ENCODE results near the gene LRRC42.
"Not testable (repeated sequence)": the region's sequence is repeated elsewhere in the genome, so short reads cannot be mapped to it uniquely, and the experiment has no call there.

The LRRC42 gene

DNA sequence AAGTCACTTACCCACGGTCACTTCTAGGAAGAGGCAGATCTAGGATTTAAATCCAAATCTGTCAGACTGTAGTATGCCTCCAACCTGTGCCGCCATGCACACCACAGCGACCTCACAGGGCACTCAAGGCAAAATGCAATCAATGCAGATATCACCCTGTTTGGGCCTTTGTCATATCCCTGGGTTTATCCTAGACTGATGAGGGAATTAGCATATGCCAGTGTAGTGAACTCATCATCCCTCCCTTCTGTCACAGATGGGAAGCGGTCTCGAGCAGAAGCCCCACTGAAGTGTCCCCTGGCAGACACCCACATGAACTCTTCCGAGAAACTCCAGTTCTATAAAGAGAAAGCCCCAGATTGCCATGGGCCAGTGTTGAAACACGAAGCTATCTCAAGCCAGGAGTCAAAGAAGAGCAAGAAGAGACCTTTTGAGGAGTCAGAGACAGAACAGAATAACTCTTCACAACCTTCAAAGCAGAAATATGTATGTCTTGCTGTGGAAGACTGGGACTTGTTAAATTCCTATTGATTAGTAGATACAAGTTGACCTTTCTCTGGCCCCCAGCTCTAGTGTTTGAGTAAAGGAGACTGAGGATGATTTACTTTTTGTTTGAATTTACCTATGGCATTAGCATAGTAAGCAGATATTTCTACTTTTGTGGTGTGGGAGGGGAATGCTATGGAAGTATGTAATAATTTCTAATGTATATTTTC, 21.4 kb downstream of the LRRC42 start:
- no peak for DNase-seq (ENCODE audit: low read depth in 2 of 2)

DNA sequence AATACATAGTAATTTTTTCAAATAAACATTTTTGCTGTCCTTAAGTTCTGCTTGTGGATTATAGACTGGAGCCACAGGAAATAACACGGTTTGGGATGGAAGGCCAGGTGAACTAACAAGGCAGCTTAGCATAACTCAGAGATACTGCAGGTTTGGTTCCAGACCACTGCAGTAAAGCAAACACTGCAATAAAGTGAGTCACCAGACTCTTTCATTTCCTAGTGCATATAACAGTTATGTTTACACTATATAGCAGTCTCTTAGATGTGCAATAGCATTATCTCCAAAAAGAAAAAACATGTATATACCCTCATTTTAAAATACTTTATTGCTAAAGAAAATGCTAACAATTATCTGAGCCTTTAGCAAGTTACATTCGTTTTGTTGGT, 22.0 kb downstream of the LRRC42 start:
- no peak for DNase-seq (ENCODE audit: low read depth in 2 of 2)

DNA sequence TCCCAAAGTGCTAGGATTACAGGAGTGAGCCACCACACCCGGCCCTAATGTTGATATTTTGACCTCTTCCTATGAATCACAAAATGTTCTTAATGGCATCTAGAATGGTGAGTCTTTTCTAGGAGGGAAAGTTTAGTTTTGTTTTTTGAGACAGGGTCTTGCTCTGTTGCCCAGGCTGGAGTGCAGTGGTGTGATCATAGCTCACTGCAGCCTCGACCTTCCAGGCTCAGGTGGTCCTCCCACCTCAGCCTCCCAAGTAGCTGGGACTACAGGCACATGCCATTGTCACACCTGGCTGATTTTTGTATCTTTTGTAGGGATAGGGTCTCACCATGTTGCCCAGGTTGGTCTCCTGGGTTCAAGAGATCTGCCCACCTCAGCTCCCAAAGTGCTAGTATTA, 23.2 kb downstream of the LRRC42 start:
- not testable (repeated sequence) for DNase-seq (ENCODE audit: low read depth in 2 of 2)

DNA sequence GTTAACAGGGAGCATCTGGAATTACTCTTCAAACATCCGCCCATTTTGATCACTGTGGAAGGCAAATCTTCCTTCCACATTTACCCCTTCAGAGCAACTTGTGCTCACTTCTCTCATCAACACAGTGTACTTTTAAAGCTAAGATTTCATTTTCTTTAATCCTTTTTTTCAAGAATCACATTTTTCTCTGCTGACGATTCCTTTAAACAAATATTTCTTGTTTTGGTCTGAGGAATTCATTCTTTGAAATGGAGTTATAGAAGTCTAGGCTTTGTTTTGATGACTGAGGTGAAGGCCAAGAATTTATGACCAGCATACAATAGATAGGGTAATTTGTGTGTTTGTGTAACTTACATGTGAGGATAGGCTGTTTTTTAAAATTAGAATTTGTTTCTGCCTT, 25.6 kb downstream of the LRRC42 start:
- no peak for DNase-seq (ENCODE audit: low read depth in 2 of 2)

DNA sequence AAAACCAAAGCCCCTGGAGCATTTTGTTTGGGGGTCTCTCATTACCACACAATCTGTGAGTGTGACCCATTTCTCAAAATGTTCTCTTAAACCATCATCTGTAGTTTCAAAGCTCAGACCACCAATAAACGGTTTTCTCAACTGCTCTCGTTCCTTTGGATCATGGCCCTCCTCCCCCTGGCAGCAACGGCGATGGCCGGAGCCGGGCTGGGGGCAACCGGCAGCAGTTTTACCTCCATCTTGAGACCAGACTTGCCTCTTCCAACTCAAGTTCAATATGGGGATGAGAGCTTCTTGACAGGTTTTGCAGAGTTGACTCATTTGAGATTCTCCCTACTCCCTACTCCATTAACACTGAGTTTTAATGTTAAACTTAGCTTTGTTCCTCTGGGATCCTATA, 29.7 kb downstream of the LRRC42 start:
- no peak for DNase-seq (ENCODE audit: low read depth in 2 of 2)

DNA sequence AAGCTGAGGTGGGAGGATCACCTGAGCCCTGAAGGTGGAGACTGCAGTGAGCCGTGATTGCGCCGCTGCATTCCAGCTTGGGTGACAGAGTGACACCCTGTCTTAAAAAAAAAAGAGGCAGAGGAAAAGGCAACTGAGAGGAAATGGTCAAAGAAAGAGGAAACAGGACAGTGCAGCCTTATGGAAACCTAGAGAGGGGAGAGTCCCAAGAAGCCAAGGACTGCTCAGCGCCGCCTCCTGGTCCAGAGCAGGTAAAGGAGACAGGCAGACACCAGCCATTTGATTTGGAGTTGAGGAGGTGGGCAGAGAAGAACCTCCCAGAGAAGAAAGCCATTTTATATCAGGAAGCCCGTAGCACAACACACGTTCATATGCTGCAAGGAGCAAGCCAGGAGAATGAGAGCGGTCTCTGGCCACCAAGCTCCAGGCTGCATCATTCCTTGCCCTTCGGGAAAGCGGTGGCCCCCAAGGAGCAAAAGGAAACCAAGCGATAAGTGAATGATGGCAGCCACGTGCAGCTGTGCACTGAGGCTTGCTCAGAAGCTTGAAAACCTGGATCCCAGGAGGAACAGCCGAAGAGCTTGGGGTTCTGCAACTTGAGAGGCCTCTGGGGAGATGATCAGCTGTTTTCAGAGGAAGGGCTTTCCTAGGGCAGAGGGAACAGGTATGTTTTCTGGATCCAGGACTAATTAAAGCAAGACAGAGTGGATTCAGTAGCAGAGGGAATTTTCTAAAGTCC, 33.7 kb downstream of the LRRC42 start:
- no peak for DNase-seq (ENCODE audit: low read depth in 2 of 2)

DNA sequence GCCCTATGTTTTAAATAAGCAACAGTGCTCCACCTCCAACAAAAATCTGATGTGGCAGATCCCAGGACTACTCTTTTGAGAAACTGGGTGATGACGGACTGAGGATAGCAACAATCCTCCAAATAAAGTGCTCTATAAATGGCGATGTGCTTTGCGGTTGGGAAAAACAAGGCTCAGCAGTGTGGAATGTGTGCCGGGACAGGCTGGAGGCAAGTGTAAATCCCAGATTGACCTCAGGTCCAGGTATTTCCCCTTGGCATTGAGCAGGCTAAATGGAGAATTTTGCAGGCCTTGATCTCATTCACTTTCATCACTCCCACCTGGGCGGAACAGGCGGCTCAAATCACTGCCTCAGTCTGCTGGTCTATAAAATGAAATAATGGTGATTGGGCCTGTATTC, 35.1 kb downstream of the LRRC42 start:
- no peak for DNase-seq (ENCODE audit: low read depth in 2 of 2)

DNA sequence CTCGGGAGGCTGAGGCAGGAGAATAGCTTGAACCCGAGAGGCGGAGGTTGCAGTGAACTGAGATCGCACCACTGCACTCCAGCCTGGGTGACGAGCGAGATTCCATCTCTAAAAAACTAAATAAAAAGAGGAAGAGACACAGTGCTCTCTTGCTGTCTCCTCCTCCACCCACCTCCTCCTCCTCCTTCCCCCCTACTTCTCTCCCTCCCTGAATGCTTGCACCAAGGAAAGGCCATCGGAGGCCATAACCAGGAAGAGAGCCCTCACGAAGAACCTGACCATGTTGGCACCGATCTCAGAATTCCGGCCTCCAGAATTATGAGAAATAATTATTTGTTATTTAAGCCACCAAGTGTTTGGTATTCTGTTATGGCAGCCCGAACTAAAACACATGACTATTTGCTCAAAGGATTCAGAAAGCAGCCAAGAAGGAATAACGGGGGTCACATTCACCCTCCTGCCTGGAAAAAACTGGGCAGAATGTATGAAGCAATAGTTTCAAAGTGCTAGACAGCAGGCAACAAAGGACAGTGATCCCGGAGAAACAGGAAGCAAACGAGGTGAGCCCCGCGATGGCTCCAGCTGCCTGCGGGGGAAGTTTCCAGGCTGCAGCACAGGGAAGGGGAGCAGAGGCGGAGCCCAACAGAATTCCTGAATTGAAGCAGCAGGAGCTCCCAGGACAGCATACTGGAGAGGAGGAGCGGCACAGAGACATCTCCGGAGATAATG, 36.0 kb downstream of the LRRC42 start:
- DNase-seq (ENCODE audit: low read depth in 2 of 2): no peak

DNA sequence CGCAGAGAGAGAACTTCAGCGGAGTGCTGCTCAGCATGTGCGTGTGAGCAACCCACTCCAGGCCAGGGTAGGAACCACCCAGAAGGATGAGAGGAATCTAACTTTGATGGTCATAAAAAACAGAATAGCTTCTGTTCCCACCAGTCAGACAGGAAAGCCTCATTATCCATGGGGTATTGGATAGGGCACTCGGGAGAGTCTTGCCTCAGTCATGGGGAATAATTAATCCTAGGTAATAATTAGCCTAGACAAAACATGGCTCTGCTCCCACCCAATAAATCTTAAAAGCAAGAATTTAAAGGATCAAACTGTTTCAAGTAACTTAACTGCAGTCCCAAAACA, 36.6 kb downstream of the LRRC42 start:
- DNase-seq (ENCODE audit: low read depth in 2 of 2): no peak

DNA sequence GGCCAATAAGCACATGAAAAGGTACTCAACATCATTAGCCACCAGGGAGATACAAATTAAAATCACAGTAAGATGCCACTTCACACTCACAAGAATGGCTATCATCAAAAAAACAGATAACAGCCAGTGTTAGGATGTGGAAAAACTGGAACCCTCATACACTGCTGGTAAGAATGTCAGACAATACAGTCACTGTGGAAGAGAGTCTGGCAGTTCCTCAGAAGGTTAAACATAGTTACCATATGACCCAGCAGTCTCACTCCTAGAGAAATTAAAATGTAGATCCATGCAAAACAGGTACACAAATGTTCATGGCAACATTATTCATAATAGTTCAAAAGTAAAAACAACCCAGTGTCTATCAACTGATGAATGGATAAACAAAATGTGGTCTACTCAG, 38.6 kb downstream of the LRRC42 start:
- DNase-seq (ENCODE audit: low read depth in 2 of 2): no peak

DNA sequence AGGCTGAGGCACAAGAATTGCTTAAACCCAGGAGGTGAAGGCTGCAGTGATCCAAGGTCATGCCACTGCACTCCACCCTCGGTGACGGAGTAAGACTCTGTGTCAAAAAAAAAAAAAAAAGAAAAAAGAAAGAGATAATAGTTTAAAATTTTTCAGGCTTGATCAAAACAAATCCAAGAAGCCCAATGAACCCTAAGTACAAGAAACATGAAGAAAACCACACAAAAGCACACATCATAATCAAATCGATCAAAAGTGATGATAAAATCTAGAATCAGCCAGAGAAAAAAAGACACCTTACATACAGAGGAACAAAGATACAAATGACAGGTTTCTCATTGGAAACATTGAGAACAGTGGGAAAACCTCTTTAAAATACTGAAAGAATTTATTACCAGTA, 40.3 kb downstream of the LRRC42 start:
- no peak for DNase-seq (ENCODE audit: low read depth in 2 of 2)

DNA sequence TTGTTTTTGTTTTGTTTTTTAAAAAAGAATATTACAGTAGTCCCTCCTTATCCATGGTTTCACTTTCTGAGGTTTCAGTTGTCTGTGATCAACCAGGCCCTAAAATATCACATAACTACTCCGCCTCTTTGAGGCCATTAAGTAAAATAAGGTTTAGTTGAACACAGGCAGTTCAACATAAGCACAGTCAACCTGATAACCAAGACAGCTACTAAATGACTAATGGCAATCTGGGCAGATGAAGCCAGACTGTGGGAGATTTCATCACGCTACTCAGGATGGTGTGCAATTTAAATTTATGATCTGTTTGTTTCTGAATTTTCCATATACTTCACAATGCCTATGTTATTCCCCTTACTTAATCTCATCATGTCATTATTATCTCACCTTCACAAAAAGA, 41.7 kb downstream of the LRRC42 start:
- DNase-seq (ENCODE audit: low read depth in 2 of 2): no peak

DNA sequence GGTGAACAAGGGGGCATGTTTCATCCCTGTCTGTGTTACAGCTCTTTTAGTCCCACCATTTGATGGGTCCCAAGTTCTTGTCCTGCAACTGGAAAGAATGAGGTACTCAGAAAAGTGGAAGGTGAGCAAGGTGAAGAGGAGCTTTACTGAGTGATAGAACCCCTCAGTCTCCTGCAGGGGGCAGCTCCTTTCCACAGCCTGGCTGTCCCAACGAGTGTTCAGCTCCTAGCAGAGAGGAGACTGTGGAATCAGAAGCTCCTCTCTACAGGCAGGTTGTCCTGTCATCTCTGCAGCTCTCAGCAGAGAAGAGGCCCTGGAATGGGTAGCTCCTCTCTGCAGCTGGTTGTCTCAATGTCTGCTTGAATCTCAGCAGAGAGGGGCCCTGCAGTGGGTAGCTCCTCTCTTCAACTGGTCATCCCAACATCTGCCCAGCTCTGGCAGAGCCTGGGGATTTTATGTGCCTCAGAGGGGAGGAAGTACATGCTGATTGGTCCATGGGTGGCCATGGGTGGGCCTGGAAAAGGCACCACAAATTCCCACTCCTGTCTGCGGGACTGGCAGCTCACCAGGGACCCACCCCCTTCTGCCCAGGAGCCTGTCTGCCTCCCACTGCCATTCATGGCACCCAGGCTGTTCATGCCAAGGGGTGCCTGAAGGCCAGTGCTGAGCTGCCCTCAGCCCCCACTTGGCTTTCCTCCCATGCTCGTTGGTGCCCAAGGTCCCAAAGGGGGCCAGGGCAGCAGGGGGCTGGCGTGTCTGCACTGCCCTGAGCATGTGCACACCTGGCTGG, 46.1 kb downstream of the LRRC42 start:
- DNase-seq (ENCODE audit: low read depth in 2 of 2): no peak

DNA sequence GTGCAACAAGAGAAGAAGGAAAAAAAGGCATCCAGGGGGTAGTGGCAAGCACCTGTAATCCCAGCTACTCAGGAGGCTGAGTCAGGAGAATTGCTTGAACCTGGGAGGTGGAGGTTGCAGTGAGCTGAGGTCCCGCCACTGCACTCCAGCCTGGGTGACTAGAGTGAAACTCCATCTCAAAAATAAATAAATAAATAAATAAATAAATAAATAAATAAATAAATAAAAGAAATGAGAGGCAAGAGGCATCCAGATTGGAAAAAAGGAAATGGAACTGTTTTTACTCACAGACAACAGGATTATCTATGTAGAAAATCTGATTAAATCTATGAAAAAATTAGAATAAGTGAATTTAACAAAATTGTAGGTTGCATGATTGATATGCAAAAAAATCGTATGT, 48.4 kb downstream of the LRRC42 start:
- DNase-seq (ENCODE audit: low read depth in 2 of 2): not testable (repeated sequence)

DNA sequence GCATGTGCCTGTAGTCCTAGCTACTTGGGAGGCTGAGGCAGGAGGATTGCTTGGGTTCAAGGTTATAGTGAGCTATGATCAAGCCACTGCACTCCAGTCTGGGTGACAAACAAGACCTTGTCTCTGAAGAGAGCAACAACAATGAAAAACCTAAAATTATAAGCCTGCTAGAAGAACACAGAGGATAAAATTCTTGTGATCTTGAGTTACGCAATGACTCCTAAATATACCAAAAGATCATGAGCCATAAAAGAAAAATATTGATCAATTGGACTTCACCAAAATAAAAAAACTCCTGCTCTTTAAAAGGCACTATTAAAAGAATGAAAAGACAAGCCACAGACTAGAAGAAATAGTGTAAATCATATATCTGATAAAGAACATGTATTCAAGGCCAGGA, 49.5 kb downstream of the LRRC42 start:
- no peak for DNase-seq (ENCODE audit: low read depth in 2 of 2)

DNA sequence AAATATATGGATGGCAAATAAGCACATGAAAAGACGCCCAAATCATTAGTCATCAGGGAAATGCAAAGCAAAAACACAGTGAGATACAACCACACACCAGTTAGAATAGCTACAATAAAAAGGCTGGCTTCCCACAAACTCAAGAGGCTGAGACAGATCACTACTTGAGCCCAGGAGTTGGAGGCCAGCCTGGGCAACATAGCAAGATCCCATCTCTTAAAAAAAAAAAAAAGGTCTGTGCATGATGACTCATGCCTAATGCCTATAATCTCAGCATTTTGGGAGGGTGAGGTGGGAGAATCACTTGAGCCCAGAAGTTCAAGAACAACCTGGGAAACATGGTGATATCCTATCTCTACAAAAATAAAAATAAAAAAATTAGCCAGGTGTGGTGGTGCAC, 52.1 kb downstream of the LRRC42 start:
- no peak for DNase-seq (ENCODE audit: low read depth in 2 of 2)

DNA sequence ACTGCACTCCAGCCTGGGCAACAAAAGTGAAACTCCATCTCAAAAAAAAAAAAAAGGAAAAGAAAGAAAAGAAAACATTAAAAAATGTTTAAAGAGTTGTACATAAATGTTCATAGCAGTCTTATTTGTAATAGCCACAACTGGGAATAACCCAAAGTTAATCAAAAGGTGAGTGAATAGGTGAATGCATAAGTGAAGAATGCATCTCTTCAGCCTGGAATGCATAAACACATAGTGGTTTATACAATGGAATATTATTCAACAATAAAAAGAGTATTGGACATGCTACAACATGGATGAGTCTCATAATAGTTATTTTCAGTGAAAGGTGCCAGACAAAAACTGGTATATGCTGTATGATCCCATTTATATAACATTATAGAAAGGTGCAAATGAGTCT, 53.8 kb downstream of the LRRC42 start:
- DNase-seq (ENCODE audit: low read depth in 2 of 2): no peak

DNA sequence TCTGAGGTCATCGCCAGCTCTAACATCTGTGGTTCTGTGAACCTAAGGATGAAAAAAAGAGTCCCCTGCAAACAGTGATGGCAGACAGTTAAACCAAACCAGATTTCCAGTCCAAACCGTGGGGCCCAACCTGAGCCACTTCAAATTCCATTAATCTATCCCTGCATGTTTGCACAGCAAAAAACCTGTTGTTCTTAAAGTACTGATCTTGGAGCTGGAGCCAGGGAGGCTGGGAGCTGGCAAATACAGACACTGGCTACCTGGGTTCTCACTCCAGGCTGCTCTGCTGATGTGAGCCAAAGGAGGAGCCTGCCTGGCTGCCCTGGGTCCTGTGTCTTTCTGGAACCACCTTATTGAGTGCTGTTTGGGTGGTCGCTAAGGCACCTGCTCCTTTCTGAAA, 55.4 kb downstream of the LRRC42 start:
- no peak for DNase-seq (ENCODE audit: low read depth in 2 of 2)

DNA sequence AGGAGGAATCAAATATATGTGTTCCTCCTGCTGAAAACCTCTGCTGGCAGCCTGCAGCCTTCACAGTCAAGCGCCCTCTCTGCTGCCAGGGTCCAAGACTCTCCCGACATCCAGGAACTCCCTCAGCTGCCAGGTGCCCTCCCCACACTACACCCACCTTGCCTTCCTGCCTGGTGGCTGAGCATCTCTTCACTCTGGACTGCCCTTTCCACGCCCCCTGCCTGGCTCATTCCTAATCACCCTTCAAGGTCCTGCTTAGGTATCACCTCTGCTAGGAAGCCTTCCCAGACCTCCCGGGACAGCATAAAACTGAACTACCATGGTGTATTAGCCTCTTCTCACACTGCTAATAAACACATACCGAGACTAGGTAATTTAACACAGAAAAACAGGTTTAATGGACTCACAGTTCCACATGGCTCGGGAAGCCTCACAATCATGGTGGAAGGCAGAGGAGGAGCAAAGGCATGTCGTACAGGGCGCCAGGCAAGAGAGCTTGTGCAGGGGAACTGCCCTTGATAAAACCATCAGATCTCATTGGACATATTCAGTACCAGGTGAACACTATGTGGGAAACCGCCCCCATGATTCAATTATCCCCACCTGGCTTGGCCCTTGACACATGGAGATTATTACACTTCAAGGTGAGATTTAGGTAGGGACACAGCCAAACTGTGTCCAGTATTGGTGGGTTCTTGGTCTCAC, 56.5 kb downstream of the LRRC42 start:
- no peak for DNase-seq (ENCODE audit: low read depth in 2 of 2)

DNA sequence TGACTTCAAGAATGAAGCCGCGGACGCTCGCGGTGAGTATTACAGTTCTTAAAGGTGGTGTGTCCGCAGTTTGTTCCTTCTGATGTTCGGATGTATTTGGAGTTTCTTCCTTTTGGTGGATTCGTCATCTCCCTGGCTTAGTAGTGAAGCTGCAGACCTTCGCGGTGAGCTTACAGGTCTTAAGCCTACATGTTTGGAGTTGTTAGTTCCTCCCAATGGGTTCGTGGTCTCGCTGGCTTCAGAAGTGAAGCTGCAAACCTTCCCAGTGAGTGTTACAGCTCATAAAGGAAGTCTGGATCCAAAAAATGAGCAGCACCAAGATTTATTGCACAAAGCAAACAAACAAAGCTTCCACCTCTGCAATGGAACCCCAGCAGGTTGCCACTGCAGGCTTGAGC, 57.1 kb downstream of the LRRC42 start:
- no peak for DNase-seq (ENCODE audit: low read depth in 2 of 2)

DNA sequence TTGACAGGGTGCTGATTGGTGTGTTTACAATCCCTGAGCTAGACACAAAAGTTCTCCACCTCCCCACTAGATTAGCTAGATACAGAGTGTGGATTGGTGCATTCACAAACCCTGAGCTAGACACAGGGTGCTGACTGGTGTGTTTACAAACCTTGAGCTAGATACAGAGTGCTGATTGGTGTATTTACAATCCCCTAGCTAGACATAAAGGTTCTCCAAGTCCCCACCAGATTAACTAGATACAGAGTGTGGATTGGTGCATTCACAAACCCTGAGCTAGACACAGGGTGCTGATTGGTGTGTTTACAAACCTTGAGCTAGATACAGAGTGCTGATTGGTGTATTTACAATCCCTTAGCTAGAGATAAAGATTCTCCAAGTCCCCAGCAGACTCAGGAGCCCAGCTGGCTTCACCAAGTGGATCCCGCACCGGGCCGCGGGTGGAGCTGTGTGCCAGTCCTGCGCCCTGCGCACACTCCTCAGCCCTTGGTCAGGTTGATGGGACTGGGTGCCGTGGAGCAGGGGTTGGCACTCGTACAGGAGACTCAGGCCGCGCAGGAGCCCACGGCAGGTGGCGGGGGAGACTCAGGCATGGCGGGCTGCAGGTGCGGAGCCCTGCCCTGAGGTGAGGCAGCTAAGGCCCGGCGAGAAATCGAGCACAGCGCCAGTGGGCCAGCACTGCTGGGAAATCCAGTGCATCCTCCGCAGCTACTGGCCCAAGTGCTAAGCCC, 57.8 kb downstream of the LRRC42 start:
- not testable (repeated sequence) for DNase-seq (ENCODE audit: low read depth in 2 of 2)
